T-helper 2 cell treated with Interferon-gamma antibody and Interleukin-4, amounts not matched to agents 100 ng/mL and 5 ng/mL, for 36 hours (primary cell): ENCODE results near the gene GPX8. TPM values are rescaled to one million over a fixed set of nuclear protein-coding genes. Genes with fewer than 3 reads are reported as not detected.

Experiments used
- intact Hi-C: fragments of 100-400 bp; cut with micrococcal nuclease; formaldehyde crosslinking; loops from one replicate; pipeline ENCODE4 v1.15.1; 2023
- total RNA-seq: library from RNA; stranded (reverse); gene quantifications from 2 replicates; pipeline ENCODE4 v1.2.3, GENCODE V29; 2022

GPX8 gene, protein sequence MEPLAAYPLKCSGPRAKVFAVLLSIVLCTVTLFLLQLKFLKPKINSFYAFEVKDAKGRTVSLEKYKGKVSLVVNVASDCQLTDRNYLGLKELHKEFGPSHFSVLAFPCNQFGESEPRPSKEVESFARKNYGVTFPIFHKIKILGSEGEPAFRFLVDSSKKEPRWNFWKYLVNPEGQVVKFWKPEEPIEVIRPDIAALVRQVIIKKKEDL
- total RNA-seq: not detected in 2 replicates

DNA sequence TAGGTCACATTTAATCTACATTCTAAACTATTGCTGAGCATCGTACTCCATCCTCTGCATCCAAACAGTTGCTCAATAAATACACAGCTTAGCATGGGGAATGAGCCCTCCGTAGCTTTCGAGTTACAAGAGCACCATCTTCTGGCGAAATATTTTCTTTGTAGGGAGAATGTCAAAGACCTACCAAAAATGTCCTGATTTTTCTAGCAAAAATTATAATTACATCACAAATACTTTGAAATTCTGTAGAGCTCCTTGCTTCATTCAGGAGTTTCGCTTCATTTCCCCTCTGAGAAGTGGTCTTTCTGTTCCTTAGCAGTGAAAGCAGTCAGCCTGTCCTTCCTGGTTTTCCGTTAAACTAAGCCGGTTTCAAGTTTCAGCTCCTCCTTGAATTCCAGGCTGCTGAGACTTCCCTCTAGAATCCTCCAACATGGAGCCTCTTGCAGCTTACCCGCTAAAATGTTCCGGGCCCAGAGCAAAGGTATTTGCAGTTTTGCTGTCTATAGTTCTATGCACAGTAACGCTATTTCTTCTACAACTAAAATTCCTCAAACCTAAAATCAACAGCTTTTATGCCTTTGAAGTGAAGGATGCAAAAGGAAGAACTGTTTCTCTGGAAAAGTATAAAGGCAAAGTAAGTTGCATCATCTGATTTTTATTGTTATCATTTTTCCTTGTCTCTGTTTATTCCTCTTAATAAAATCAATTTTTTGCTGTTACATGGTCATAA, at the start of gene GPX8:
TSS of gene GPX8 (plus strand) at position 409 of the 730 bp plus-strand sequence. CDS start at position 431, 22 bp downstream.
- intact Hi-C loops: loop anchor here (1.0 kb wide), 3 partner anchors 254 to 643 kb away; partner anchors contain the start of gene SNX18

DNA sequence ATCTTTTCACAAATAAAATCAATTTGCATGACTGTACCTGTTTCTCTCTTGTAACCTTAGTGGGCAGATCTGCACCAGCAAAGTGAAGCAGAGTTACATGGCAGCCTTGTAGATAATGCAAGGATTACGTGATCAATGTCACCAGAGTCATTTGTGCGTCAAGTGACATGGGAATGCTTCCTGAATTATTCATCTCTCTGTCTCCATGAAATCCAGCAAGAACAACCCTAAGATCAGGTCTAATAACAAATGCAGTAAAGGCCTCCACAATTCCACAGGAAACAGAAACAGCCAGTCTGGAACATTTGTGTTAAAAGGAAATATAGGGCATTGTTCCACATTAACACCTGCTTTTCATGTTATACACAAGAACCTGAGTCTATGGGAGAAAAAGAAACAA, 49.8 kb upstream of the GPX8 start:
- intact Hi-C loops: no loop called here

- intact Hi-C loops: no loop called here
These were observed 46.6 kb upstream of the GPX8 start for GRCh38 chr5:55113327-55113726.

DNA sequence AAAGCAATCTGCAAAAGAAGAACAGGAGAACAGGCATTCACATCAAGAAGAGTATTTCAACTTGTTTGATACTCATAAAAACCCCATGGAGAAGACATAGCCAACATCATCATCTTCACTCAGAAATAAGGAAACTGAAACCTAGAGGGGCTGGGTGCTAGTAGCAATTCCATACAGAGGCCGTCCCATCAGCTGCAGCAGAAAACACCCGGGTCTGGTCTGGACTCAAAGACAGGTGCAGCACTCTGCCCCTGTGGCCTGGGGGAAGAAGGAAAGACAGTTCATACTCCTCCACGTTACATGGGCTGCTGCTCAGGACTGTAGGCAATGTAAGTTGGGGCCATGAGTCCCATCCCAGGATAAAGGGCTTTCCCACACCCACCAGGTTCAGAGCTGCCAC, 45.9 kb upstream of the GPX8 start:
- intact Hi-C loops: no loop called here

DNA sequence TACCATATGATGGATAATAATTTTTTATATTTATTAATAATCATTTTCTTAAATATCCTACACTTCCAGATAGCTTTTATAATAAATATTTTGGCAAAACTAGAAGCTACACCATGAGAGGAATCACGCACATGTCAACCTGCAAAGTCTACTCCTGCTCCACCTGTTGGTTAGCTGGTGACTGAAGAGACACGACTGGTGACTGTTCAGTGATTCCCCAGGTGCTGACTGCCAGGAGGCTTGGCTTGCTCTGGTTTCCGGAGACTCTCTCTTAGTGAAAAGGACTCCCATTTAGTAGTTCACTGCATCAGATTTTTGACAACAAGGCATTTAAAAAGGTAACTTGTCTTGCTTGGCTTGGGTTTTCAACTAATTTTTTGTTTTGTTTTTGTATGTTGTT, 36.6 kb upstream of the GPX8 start:
- intact Hi-C loops: no loop called here

DNA sequence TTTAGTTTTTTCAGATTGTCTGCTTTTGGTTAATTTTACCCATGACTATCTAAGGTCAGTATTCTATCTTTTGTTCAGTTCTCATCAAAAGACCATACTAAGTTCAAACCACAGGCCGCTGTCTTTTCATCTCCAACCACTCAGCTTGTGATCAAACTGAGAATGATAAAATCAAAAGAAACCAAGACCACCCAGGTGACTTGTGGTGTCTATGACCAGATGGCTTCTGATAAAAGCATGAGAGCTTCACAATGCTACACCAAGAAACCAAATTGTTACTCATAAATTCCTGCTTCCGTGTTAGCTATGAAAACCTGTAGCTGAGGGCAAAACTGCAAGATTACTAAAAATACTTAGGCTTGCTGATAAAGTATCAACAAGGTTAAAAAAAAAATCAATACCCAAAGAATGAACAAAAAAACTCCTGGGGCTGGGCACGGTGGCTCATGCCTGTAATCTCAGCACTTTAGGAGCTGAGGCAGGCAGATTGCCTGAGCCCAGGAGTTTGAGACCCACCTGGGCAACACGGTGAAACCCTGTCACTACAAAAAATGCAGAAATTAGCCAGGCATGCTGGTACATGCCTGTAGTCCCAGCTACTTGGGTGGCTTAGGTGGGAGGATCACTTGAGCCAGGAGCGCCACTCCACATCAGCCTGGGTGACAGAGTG, 25.8 kb upstream of the GPX8 start:
- intact Hi-C loops: loop anchor here (1.0 to 2.0 kb wide), 4 partner anchors 32 to 97 kb away; partner anchors contain the start of gene GZMA

GRCh38 chr5:55136521-55136920, 23.4 kb upstream of the GPX8 start:
- intact Hi-C loops: no loop called here

DNA sequence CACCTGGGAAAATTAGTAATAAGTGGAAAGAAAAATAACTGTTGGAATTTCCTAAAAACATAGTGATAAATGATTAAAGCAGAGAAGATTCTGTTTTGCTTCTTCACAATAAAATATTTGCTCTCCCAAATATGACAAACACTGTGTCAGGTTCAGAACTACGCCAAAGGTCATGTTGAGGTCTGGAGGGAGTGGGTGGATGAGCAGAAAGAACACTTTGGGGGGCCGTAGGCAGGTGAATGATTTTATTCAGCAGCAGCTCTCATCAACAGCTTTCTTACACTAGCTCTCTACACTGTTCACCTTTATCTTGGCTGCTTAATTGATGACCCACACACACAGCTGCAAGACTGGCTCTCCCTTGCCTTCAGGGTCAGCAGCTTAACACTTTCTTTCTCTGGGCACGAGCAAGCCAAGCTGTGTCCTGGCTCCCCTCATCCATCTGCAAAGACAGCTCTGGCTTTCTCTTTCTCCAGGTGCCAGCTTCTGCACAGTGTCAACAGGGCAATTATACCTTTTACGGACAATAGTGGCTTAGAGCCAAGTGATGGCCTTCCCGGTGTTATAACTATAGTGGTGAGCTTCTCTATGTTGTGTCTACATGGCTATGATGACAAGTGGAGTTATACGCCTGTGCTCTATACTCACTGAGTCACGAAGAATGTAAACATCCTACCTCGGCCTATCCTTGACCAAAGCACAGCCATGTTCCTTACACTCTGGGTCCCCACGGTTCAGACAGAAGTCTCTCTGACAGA, 18.9 kb upstream of the GPX8 start:
- intact Hi-C loops: no loop called here

GRCh38 chr5:55141945-55142690, 17.9 kb upstream of the GPX8 start:
- intact Hi-C loops: loop anchor here (2.0 kb wide), 1 partner anchor 105 kb away; no protein-coding TSS in a partner anchor

- intact Hi-C loops: loop anchor here (2.0 kb wide), 1 partner anchor 107 kb away; no protein-coding TSS in a partner anchor
These were observed 16.3 kb upstream of the GPX8 start for GRCh38 chr5:55143624-55144023.

GRCh38 chr5:55146080-55146479, 13.9 kb upstream of the GPX8 start:
- intact Hi-C loops: loop anchor here (1.0 to 2.0 kb wide), 5 partner anchors 44 to 240 kb away; partner anchors contain the start of gene GZMA

- intact Hi-C loops: loop anchor here (1.0 to 2.0 kb wide), 5 partner anchors 44 to 240 kb away; partner anchors contain the start of gene GZMA
These were observed 13.3 kb upstream of the GPX8 start for GRCh38 chr5:55146543-55147151.

DNA sequence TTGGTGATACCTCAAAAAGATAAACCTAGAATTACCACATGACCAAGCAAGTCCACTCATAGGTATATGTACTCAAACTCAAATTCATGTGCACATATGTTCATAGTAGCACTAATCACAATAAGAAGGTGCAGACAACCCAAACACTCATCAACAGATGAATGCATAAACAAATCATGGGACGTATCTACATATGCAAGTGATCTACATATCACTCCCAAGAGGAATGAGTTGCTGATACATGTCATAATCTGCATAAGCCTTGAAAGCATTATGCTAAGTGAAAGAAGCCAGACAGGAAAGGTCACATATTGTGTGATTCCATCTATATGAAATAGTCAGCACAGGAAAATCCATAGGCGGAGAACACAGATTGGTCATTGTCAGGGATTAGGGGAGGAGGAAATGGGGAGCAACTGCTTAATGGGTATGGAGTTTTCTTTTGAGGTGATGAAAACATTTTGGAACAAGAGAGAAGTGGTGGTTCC, 10.6 kb upstream of the GPX8 start:
- intact Hi-C loops: no loop called here

- intact Hi-C loops: no loop called here
These were observed 7.8 kb upstream of the GPX8 start for GRCh38 chr5:55151923-55152842.

DNA sequence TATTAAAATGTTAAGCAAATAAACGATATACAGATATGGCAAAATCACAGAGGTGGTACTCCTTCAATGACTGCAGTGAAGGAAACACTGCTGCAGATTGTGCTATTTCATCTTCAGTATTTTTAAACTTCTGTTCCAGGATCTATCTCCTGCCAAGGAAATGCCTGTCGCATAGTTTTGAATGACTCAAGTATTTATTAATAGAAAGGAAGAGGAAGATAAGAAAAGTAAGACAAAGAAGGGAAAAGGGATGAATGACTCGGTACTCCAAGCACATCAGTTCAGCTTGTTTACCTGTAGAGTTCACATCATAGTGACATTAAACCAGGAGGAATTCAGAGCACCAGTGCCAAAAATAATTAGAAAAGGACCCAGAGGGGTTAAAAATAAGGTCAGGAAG, 5.1 kb upstream of the GPX8 start:
- intact Hi-C loops: no loop called here

GRCh38 chr5:55160493-55161209, 680 bp downstream of the GPX8 start:
- intact Hi-C loops: no loop called here

DNA sequence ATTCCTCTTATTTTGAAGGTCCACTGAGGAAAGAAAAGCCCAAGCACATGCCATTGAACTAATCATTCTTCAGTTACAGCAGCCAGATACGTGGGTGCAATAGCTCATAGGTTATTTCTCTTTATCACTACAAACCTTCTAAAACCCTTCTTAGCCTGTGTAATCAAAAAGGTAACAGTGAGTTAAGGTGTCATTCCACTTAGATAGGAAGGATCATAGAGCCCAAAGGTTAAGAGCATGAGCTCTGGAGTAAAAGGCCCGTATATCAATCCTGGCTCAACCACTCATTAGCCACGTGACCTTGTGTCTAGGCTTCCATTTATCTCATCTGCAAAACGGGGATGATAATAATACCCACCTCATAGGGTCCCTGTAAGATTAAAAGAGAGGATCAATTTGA, 2.7 kb downstream of the GPX8 start:
- intact Hi-C loops: no loop called here

DNA sequence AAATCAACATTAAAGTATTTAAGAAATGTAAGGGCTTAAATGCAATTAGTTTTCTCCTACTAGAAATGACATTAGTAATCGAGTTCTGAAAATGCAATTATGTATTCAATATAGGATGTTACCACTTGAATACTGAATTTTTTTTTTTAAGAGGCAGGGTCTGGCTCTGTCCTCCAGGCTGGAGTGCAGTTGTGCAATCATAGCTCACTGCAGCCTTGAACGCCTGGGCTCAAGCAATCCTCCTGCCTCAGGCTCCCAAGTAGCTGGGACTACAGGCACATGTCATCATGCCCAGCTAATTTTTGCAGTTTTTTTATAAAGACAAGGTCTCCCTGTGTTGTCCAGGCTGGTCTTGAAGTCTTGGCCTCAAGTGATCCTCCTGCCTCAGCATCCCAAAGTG, 11.5 kb downstream of the GPX8 start:
- intact Hi-C loops: no loop called here
